Measurements from ENCODE around the gene CYP8B1.
A peak's percentile ranks its signal among the peaks of the same experiment; 100 is the strongest.
"Not testable (repeated sequence)": the region's sequence is repeated elsewhere in the genome, so short reads cannot be mapped to it uniquely, and the experiment has no call there.

Gene CYP8B1

GRCh38 chr3:42891042-42891441 lies 15.4 kb upstream of the CYP8B1 start:
- no peak for DNase-seq (ENCODE audit: low read depth, low spot score)
- H3K4me3 ChIP-seq (ENCODE audit: low read length), result no peak overlapping the region

DNA sequence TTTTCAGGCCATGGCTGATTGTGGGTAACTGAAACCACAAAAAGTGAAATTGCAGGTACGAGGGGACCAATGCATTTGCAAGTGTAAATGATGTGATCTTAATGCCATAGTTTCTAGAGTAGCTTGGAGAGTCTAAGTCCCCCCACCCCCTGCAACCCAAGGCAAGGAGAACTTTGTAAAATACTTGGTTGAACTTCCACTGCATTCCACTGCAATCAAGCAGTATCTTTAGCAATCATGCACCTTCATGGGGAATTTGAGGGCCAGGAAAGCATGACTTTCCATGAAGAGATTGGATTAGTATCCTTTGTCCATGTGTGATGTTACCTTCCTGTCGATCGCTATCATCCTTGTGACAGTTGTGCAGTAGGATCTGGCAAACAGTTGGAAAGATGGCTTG lies 11.4 kb upstream of the CYP8B1 start:
- no peak for DNase-seq (ENCODE audit: low read depth, low spot score)

GRCh38 chr3:42886294-42886822 lies 10.7 kb upstream of the CYP8B1 start:
- no peak for DNase-seq (ENCODE audit: low read depth, low spot score)
- no peak overlapping the region for H3K4me3 ChIP-seq (ENCODE audit: low read length)

More for the DNA sequence above, 11.4 kb upstream of the CYP8B1 start:
- no peak overlapping the region for H3K4me3 ChIP-seq (ENCODE audit: low read length)

- no peak overlapping the region for H3K4me3 ChIP-seq (ENCODE audit: low read length)
- DNase-seq (ENCODE audit: low read depth, low spot score), result no peak
These were observed 8.6 kb upstream of the CYP8B1 start for GRCh38 chr3:42884324-42884723.

GRCh38 chr3:42883251-42883930 lies 7.7 kb upstream of the CYP8B1 start:
- DNase-seq (ENCODE audit: low read depth, low spot score); H3K4me3 ChIP-seq (ENCODE audit: low read length): not testable (repeated sequence)

- peak overlapping the region; percentile 59 for H3K4me3 ChIP-seq (ENCODE audit: low read length)
- DNase-seq (ENCODE audit: low read depth, low spot score), result peak; percentile 89
These were observed 5.1 kb upstream of the CYP8B1 start for GRCh38 chr3:42880601-42881451.

GRCh38 chr3:42880183-42880582 lies 4.5 kb upstream of the CYP8B1 start:
- no peak for DNase-seq (ENCODE audit: low read depth, low spot score)
- no peak overlapping the region for H3K4me3 ChIP-seq (ENCODE audit: low read length)

DNA sequence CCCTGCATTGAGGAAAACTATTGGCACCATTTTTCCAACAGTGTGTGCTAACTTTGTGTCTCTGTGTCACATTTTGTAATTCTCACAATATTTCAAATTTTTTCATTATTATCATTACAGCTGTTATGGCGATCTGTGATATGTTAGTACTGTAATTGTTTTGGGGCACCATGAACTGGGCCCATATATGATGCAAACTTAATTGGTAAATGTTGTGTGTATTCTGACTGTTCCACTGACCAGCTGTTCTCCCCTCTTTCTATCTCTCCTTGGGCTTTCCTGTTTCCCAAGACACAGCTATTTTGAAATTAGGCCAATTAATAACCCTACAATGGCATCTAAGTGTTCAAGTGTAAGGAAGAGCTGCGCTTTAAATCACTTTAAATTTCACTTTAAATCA lies 2.2 kb upstream of the CYP8B1 start:
- H3K4me3 ChIP-seq (ENCODE audit: low read length), result no peak overlapping the region
- no peak for DNase-seq (ENCODE audit: low read depth, low spot score)

DNA sequence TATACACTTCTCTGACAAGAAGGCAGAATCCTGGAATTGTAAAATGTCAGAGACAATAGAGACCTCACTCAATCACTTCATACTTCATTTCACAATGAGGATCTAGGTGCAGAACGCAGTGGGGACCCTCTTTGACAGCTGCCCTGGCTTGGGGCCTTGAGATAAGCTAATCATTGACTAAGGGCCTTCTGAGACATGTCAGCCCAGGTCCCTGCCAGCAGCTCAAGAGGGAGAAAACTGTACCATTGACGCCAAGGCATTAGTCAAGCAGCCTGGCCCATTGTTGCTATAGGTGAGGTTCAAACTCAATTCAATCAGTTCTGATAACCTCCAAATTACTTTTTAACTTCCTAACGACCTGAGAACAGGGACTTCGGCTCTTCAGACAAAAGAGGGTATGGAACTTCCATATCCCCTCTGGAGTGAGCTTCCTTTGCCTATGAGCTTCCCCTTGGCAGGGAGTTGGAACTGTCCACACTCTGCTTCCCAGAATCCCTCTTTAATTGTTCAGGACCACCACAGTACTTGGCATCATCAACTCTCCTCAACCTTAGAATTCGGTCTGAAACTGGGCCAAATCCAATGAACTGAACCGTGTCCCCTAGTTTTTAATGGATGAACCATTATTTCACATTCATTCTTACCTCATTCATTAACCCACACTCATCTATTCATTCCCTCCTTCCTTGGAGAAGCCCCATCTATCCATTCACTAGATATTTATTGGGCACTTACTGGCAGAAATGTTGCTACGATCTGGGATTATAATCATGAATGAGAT lies 1.5 kb upstream of the CYP8B1 start:
- DNase-seq (ENCODE audit: low read depth, low spot score), result no peak
- no peak overlapping the region for H3K4me3 ChIP-seq (ENCODE audit: low read length)

GRCh38 chr3:42876401-42876800 lies 722 bp upstream of the CYP8B1 start:
- no peak overlapping the region for H3K4me3 ChIP-seq (ENCODE audit: low read length)
- no peak for DNase-seq (ENCODE audit: low read depth, low spot score)

DNA sequence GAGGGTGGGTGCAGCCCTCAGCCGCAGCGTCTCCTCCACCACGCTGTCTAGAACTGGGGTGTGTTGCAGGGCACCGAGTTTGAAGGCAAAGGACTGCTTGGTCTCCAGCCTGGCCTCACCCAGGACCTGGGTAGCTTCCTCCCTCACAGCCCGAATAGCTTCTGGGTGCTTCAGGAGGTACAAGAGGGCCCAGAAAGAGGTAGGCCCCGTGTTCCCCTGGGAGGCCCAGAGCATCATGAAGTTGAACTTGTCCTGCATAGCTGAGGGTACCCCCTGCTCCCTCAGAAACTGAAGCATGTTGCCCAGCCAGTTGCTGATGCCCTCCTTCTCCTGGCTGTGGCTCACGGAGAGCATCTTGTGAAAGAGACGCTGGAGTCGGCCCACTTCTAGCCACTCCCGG lies 930 bp downstream of the CYP8B1 start:
- DNase-seq (ENCODE audit: low read depth, low spot score), result no peak
- H3K4me3 ChIP-seq (ENCODE audit: low read length), result no peak overlapping the region

- DNase-seq (ENCODE audit: low read depth, low spot score), result no peak
- H3K4me3 ChIP-seq (ENCODE audit: low read length), result no peak overlapping the region
These were observed 2.3 kb downstream of the CYP8B1 start for GRCh38 chr3:42873221-42873982.

GRCh38 chr3:42872718-42873117 lies 3.0 kb downstream of the CYP8B1 start:
- H3K4me3 ChIP-seq (ENCODE audit: low read length), result no peak overlapping the region
- no peak for DNase-seq (ENCODE audit: low read depth, low spot score)

GRCh38 chr3:42871592-42872196 lies 4.0 kb downstream of the CYP8B1 start:
- H3K4me3 ChIP-seq (ENCODE audit: low read length), result no peak overlapping the region
- DNase-seq (ENCODE audit: low read depth, low spot score), result no peak

- DNase-seq (ENCODE audit: low read depth, low spot score), result no peak
- no peak overlapping the region for H3K4me3 ChIP-seq (ENCODE audit: low read length)
These were observed 6.8 kb downstream of the CYP8B1 start for GRCh38 chr3:42868841-42869240.

- no peak overlapping the region for H3K4me3 ChIP-seq (ENCODE audit: low read length)
- no peak for DNase-seq (ENCODE audit: low read depth, low spot score)
These were observed 8.5 kb downstream of the CYP8B1 start for GRCh38 chr3:42867138-42867537.

GRCh38 chr3:42865256-42865655 lies 10.4 kb downstream of the CYP8B1 start:
- DNase-seq (ENCODE audit: low read depth, low spot score), result no peak
- no peak overlapping the region for H3K4me3 ChIP-seq (ENCODE audit: low read length)

DNA sequence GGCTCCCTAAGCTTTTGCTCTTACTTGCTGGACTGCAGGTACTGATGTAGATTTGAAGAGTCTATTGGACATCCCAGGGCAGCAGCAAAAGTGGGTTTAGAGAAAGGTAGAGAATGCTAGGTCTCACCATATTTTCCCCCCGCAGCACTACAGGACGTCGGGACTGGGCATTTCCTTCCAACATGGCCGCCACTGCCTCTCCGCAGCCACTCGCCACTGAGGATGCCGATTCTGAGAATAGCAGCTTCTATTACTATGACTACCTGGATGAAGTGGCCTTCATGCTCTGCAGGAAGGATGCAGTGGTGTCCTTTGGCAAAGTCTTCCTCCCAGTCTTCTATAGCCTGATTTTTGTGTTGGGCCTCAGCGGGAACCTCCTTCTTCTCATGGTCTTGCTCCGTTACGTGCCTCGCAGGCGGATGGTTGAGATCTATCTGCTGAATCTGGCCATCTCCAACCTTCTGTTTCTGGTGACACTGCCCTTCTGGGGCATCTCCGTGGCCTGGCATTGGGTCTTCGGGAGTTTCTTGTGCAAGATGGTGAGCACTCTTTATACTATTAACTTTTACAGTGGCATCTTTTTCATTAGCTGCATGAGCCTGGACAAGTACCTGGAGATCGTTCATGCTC lies 11.2 kb downstream of the CYP8B1 start:
- no peak for DNase-seq (ENCODE audit: low read depth, low spot score)
- H3K4me3 ChIP-seq (ENCODE audit: low read length), result no peak overlapping the region

Measured in Jurkat, Clone E6-1 (cell line).